ACC112 (cell line): ENCODE data around the gene TXNL1.

Source experiments
- H2AFZ ChIP-seq: fragments of 200-600 bp; sonication (generic); one replicate; pipeline ENCODE4 v1.6.0; 2017; ENCODE audit warnings: antibody characterized with exemption, low read length; ENCODE audit not compliant: unreplicated experiment
- H3K27ac ChIP-seq: fragments of 200-600 bp; sonication (generic); 2 replicates; pipeline ENCODE4 v1.5.1; 2014; ENCODE audit warnings: low read depth, mild to moderate bottlenecking, antibody characterized with exemption, low read length, moderate library complexity
- H3K27me3 ChIP-seq: fragments of 200-600 bp; sonication (generic); 2 replicates; pipeline ENCODE4 v1.6.1; 2014; ENCODE audit warnings: mild to moderate bottlenecking, antibody characterized with exemption, low read length, moderate library complexity, mixed read lengths; ENCODE audit not compliant: insufficient read depth
- H3K36me3 ChIP-seq: fragments of 200-600 bp; sonication (generic); 2 replicates; pipeline ENCODE4 v1.6.1; 2016; ENCODE audit warnings: mild to moderate bottlenecking, antibody characterized with exemption, low read length, moderate library complexity, mixed read lengths; ENCODE audit not compliant: insufficient read depth
- H3K4me1 ChIP-seq: fragments of 200-600 bp; sonication (generic); one replicate; pipeline ENCODE4 v1.6.1; 2016; ENCODE audit warnings: low read length, mixed read lengths; ENCODE audit not compliant: insufficient read depth, unreplicated experiment, control insufficient read depth
- H3K4me3 ChIP-seq: fragments of 200-600 bp; sonication (generic); 2 replicates; pipeline ENCODE4 v1.5.1; 2014; ENCODE audit warnings: mild to moderate bottlenecking, low read depth, low read length
- H3K79me2 ChIP-seq: fragments of 200-600 bp; sonication (generic); one replicate; pipeline ENCODE4 v1.6.0; 2016; ENCODE audit warnings: low read length; ENCODE audit not compliant: control insufficient read depth, unreplicated experiment, insufficient read depth

The TXNL1 gene

DNA sequence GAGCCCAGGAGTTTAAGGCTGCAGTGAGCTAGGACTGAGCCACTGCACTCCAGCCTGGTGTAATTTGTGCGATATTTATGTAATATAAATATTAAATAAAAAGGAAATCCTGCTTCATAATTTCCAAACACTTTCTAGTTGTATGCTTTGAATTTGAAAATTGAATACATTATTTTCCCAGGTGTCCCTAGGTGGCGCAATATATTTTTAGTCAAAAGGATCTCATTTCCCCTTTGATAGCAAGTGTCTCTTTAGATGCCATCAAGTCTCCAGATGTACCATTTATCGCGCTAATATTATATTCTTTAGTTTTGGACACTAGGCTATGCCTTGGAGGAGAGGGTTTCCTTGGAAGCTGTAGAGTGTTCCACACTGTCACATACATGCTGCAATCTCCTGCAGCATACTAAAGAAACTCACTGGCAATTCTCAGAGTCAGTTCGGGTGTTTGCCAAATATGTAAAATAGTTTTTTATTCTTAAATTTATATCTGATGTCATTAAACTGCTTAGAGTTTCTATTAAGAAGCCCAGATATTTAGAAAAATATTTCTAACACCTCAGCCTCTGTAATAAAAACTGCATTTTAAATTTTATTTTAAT is 7.1 kb upstream of the TXNL1 start:
- no peaks in the 10 kb centered on the region for H3K36me3 ChIP-seq
- no peaks in the 10 kb centered on the region for H3K27me3 ChIP-seq
- no peak overlapping the region for H2AFZ ChIP-seq
- no peaks in the 10 kb centered on the region for H3K79me2 ChIP-seq
- H3K4me1 ChIP-seq, result peaks cover 17% of the 10 kb centered on the region
- H3K27ac ChIP-seq, result no peak overlapping the region
- no peak overlapping the region for H3K4me3 ChIP-seq

DNA sequence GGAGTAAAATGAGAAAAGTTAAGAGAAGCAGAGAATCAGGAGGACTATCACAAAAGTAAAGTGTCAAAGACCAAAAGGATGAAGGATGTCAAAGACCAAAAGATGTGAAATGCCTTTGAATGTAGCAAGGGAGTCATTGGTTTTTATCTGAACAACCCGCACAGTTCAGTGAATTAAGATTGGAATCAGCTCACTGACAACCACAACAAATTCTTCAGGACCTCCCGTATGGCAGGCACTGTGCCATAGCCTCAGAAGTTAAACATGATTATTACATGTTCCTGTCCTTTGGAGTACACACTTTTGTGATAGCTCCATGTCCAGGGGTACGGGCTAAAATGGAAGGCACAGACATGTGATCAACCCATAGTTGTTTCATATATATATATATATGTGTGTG is 5.0 kb upstream of the TXNL1 start:
- Histone ChIP-seq H3K4me3 (no peak overlapping the region), H3K36me3 (no peaks in the 10 kb centered on the region), H3K79me2 (no peaks in the 10 kb centered on the region), H3K4me1 (peaks cover 16% of the 10 kb centered on the region), H3K27ac (no peak overlapping the region), H2AFZ (no peak overlapping the region), H3K27me3 (no peaks in the 10 kb centered on the region)

DNA sequence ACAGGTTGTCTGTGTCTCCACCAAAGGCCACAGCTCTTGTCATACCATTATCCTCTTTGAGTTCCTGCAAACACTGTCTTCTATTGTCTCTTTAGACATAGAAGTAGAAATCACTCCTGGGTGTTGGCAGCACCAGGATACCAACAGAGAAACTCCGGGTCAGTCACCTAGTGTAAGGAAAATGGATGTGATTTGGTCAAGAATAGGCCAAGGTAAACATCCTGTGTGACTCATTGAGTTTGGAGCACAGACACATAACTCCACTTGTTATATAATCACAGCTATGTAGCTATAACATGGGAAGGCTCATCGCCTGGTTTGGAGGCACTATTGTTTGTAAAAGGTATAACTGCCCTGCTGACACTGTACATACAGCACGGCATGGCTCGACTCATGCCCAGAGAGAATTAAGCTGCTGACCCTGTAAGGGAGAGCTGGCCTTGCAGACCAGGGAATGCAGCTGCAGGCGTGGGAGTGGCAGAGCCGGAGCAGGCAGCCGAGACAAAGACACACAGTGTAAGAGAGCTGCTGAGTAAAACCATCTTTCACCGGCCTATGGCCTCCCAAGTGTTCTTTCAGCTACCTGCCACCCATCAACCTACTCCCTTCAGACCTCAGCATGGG is 3.4 kb upstream of the TXNL1 start:
- no peaks in the 10 kb centered on the region for H3K27me3 ChIP-seq
- H3K27ac ChIP-seq, result peak overlapping the region; percentile 19; the same call in 1 of the 2 replicates
- H3K4me3 ChIP-seq, result no peak overlapping the region
- peaks cover 15% of the 10 kb centered on the region for H3K79me2 ChIP-seq
- H3K4me1 ChIP-seq, result peaks cover 17% of the 10 kb centered on the region
- no peaks in the 10 kb centered on the region for H3K36me3 ChIP-seq
- H2AFZ ChIP-seq, result peak overlapping the region; percentile 35

DNA sequence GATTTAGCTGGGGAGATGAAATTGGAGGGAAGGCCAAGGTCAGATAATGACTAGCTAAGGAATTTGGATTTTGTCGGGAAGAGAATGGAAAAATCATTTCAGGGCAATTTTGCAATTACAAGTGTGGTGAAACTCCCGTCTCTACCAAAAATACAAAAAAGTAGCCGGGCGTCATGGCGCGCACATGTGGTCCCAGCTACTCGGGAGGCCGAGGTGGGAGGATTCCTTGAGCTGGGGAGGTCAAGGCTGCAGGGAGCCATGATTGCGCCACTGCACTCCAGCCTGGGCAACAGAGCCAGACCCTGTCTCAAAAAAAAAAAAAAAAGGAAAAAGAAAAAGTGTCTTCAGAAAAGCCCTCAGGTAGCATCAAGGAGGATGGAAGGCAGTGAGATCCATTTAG is 1.2 kb upstream of the TXNL1 start:
- peaks cover 32% of the 10 kb centered on the region for H3K4me1 ChIP-seq
- peak overlapping the region; percentile 99; the same call in 1 of the 2 replicates for H3K4me3 ChIP-seq
- no peak overlapping the region for H3K27ac ChIP-seq
- no peaks in the 10 kb centered on the region for H3K27me3 ChIP-seq
- peaks cover 38% of the 10 kb centered on the region for H3K79me2 ChIP-seq
- H3K36me3 ChIP-seq, result no peaks in the 10 kb centered on the region
- H2AFZ ChIP-seq, result peak overlapping the region; percentile 60

DNA sequence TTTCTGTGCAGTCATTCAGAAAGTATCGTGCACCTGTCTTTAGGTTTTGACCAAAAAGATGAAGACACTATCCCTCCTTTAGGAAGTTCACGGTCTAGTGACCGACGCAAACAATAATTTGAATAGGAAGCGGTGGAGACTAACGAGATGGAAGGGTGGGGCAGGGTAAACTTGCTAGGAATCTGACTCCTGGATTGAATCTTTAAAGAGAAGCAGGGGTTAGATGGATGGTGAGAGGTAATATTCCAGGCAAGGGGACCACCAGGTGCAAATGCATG is 651 bp upstream of the TXNL1 start:
- peak overlapping the region; percentile 60 for H2AFZ ChIP-seq
- H3K79me2 ChIP-seq, result peaks cover 43% of the 10 kb centered on the region
- H3K4me1 ChIP-seq, result peaks cover 36% of the 10 kb centered on the region
- peak overlapping the region; percentile 59 for H3K27ac ChIP-seq
- no peaks in the 10 kb centered on the region for H3K36me3 ChIP-seq
- no peaks in the 10 kb centered on the region for H3K27me3 ChIP-seq
- H3K4me3 ChIP-seq, result peak overlapping the region; percentile 99

DNA sequence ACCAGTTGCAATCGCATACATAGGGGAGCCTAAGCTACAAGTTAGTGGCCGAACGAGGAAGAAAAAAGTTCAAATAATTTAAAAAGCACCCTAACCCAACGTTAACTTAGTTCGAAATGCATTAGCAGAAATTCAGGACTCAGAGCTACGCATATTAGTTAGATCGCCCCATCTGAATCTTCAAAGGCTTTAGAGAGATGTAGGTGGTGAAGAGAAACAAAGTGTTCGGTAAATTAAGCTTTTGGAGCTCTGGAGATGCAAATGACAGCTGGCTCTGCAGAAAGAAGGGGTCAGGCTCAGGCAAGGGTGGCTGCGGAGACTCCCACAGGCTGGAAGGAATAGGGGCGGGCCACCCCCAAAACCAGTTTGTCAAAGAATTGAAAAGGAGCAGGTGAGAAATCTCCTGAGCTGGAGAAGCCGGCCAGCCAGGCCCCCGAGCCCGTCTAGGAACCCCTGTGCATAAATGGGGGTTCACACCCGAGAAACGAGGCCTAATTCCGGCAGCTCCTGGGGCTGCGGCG is 621 bp downstream of the TXNL1 start:
- Histone ChIP-seq H3K4me3 (peak overlapping the region; percentile 99), H3K27ac (peak overlapping the region; percentile 94), H3K79me2 (peaks cover 54% of the 10 kb centered on the region), H3K27me3 (no peaks in the 10 kb centered on the region), H3K36me3 (no peaks in the 10 kb centered on the region), H2AFZ (peak overlapping the region; percentile 36), H3K4me1 (peaks cover 36% of the 10 kb centered on the region)

DNA sequence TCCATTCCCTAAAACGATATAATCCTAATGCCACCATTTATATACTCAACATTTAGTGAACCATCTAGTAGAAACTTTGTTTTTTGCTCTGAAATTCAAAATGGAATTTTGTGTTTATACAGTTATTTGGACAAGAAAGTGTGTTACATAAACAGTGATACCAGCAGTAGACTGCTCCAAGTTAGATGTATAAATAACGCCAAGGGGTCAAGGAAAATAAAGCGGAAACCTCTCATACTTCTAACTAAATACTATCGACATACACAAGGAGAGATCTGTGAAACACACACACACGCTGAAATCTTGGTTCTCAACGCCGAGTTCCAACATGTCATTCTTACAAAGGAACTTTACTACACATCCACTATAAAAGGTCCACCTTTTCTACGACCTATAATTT is 1.2 kb downstream of the TXNL1 start:
- H3K27me3 ChIP-seq, result no peaks in the 10 kb centered on the region
- peaks cover 35% of the 10 kb centered on the region for H3K4me1 ChIP-seq
- peak overlapping the region; percentile 94 for H3K27ac ChIP-seq
- peak overlapping the region; percentile 99 for H3K4me3 ChIP-seq
- peaks cover 60% of the 10 kb centered on the region for H3K79me2 ChIP-seq
- no peaks in the 10 kb centered on the region for H3K36me3 ChIP-seq
- peak overlapping the region; percentile 36 for H2AFZ ChIP-seq

DNA sequence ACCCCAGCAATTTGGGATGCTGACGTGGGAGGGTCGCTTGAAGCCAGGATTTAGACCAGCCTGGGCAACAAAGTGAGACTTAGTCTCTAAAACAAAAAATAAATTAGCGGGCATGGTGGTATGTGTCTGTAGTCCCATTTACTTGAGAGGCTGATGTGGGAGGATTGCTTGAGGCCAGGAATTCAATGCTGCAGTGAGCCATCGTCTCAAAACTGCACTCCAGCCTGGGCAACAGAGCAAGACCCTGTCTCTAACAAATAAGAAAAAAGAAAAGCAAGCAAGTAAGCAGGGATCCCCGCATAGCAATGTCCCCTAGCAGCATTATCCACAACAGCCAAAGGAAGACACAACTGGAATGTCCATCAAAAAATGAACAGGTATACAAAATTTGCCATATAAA is 3.4 kb downstream of the TXNL1 start:
- H3K27me3 ChIP-seq, result no peaks in the 10 kb centered on the region
- H3K36me3 ChIP-seq, result no peaks in the 10 kb centered on the region
- H3K4me3 ChIP-seq, result peak overlapping the region; percentile 99
- no peak overlapping the region for H2AFZ ChIP-seq
- no peak overlapping the region for H3K27ac ChIP-seq
- peaks cover 82% of the 10 kb centered on the region for H3K79me2 ChIP-seq
- peaks cover 23% of the 10 kb centered on the region for H3K4me1 ChIP-seq

DNA sequence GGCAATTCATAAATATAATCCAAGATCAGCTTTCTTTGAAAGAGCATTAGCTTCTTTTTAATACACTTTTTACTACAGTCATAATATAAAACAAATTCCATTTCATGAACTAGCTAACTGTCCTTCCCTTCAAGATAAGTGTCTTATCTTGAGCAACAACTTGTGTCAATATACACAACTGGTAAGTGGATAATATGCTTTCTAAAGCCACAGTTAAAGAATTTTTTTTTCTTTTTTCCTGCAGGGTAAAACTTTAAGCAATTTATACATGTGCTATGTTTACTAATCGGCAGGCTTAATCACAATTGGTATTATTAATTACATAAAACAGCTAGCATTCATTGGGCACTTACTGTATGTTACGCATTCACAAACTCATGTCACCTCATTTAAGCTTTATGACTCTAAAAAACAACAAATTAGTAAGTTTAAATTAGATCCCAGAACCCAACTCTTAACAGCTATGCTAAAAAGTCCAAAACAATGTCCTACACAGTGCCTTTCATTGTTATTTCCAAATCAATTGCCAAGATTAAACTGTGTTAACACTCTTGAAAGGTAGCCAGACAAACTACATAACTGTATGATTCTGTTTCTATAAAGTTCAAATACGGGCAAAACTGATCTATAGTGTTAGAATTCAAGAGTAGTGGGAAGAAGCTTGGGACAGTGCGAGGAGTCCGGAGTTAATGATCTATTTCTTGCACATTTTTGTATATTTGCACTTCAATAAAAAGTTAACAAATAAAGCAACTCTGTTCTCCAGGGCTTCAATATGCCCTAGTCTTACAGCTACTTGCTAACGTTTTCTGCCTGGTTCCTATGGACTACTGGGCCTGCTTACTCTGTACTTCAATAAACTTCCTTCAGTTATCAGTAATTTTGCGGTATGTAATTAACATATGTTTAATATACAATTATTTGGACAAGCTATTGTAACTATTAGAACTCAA is 6.0 kb downstream of the TXNL1 start:
- no peak overlapping the region for H3K27ac ChIP-seq
- no peaks in the 10 kb centered on the region for H3K27me3 ChIP-seq
- no peak overlapping the region for H3K4me3 ChIP-seq
- H3K4me1 ChIP-seq, result peaks cover 34% of the 10 kb centered on the region
- no peaks in the 10 kb centered on the region for H3K36me3 ChIP-seq
- H2AFZ ChIP-seq, result no peak overlapping the region
- peaks cover 98% of the 10 kb centered on the region for H3K79me2 ChIP-seq

DNA sequence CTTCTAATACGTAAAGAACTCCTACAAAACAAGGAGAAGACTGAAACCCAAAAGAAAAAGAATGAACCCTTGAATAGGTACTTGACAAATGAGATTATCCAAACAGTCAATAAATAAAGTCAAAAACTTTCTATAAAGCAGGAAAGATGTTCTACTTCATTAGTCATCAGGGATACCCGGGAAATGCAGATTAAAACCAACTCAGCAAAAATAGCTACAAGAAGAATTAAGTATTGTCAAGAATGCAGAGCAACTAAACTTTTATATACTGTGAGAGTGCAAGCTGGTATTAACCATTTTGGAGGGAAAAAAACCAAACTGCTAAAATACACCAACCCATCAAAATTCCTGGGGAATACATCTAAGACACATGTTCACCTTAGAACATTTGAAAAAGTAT is 10.4 kb downstream of the TXNL1 start:
- H3K27me3 ChIP-seq, result no peaks in the 10 kb centered on the region
- H3K4me1 ChIP-seq, result peaks cover 14% of the 10 kb centered on the region
- peaks cover 87% of the 10 kb centered on the region for H3K79me2 ChIP-seq
- no peak overlapping the region for H2AFZ ChIP-seq
- no peak overlapping the region for H3K27ac ChIP-seq
- peaks cover 8% of the 10 kb centered on the region; the same call in 1 of the 2 replicates for H3K36me3 ChIP-seq
- H3K4me3 ChIP-seq, result no peak overlapping the region
